IPS-18c (cell line): ENCODE results near the gene CDH4.

ENCODE experiments used
- H3K4me3 ChIP-seq: 2 replicates; pipeline ENCODE4 v1.7.0; 2013; ENCODE audit warnings: low read depth, mild to moderate bottlenecking, low read length, moderate library complexity; ENCODE audit not compliant: insufficient read depth
- H3K9me3 ChIP-seq: one replicate; pipeline ENCODE4 v1.6.1; 2013; ENCODE audit warnings: mild to moderate bottlenecking, low read length, moderate library complexity; ENCODE audit not compliant: control insufficient read depth, insufficient read depth

CDH4 gene

GRCh38 chr20:61482056-61482887, 230.2 kb downstream of the CDH4 start:
- Histone ChIP-seq H3K9me3 (no peaks in the 10 kb centered on the region), H3K4me3 (no peak overlapping the region)

GRCh38 chr20:61482901-61483300, 230.8 kb downstream of the CDH4 start:
- Histone ChIP-seq H3K4me3 (no peak overlapping the region; the same call in 1 of the 2 replicates), H3K9me3 (no peaks in the 10 kb centered on the region)

GRCh38 chr20:61483336-61484067, 231.4 kb downstream of the CDH4 start:
- H3K9me3 ChIP-seq = no peaks in the 10 kb centered on the region
- H3K4me3 ChIP-seq = no peak overlapping the region

- Histone ChIP-seq H3K4me3 (no peak overlapping the region), H3K9me3 (no peaks in the 10 kb centered on the region)
These were observed 234.1 kb downstream of the CDH4 start for GRCh38 chr20:61486198-61486597.

- H3K9me3 ChIP-seq = no peaks in the 10 kb centered on the region
- H3K4me3 ChIP-seq = no peak overlapping the region
These were observed 235.4 kb downstream of the CDH4 start for GRCh38 chr20:61487346-61487996.

GRCh38 chr20:61487997-61488371, 235.9 kb downstream of the CDH4 start:
- no peaks in the 10 kb centered on the region for H3K9me3 ChIP-seq

GRCh38 chr20:61490721-61491120, 238.7 kb downstream of the CDH4 start:
- no peaks in the 10 kb centered on the region for H3K9me3 ChIP-seq
- no peak overlapping the region for H3K4me3 ChIP-seq

More at GRCh38 chr20:61487997-61488371, 235.9 kb downstream of the CDH4 start:
- no peak overlapping the region for H3K4me3 ChIP-seq

GRCh38 chr20:61492065-61492464, 240.0 kb downstream of the CDH4 start:
- H3K4me3 ChIP-seq = no peak overlapping the region
- no peaks in the 10 kb centered on the region for H3K9me3 ChIP-seq

GRCh38 chr20:61493798-61494305, 241.8 kb downstream of the CDH4 start:
- H3K4me3 ChIP-seq = no peak overlapping the region
- H3K9me3 ChIP-seq = no peaks in the 10 kb centered on the region

- Histone ChIP-seq H3K9me3 (no peaks in the 10 kb centered on the region), H3K4me3 (no peak overlapping the region)
These were observed 242.9 kb downstream of the CDH4 start for GRCh38 chr20:61494763-61495575.

- H3K9me3 ChIP-seq = no peaks in the 10 kb centered on the region
- no peak overlapping the region for H3K4me3 ChIP-seq
These were observed 245.1 kb downstream of the CDH4 start for GRCh38 chr20:61497029-61497627.

- Histone ChIP-seq H3K4me3 (no peak overlapping the region), H3K9me3 (no peaks in the 10 kb centered on the region)
These were observed 247.9 kb downstream of the CDH4 start for GRCh38 chr20:61499859-61500554.

- no peak overlapping the region for H3K4me3 ChIP-seq
- H3K9me3 ChIP-seq = no peaks in the 10 kb centered on the region
These were observed 248.8 kb downstream of the CDH4 start for GRCh38 chr20:61500791-61501321.

GRCh38 chr20:61502433-61502832, 250.4 kb downstream of the CDH4 start:
- Histone ChIP-seq H3K9me3 (no peaks in the 10 kb centered on the region), H3K4me3 (no peak overlapping the region)

GRCh38 chr20:61503106-61503505, 251.0 kb downstream of the CDH4 start:
- H3K4me3 ChIP-seq = no peak overlapping the region; the same call in 1 of the 2 replicates
- H3K9me3 ChIP-seq = no peaks in the 10 kb centered on the region

- H3K4me3 ChIP-seq = no peak overlapping the region
- H3K9me3 ChIP-seq = no peaks in the 10 kb centered on the region
These were observed 253.4 kb downstream of the CDH4 start for GRCh38 chr20:61505508-61505907.
